Stimulated activated CD8-positive, alpha-beta memory T cell treated with anti-CD3 and anti-CD28 coated beads, Interleukin-7, amount 100 ng/mL, for 24 hours (primary cell): Measurements from ENCODE around the gene ZNRF3.
"Not testable (repeated sequence)": the region's sequence is repeated elsewhere in the genome, so short reads cannot be mapped to it uniquely, and the experiment has no call there.

Source experiments
- DNase-seq: peaks from one replicate; pipeline ENCODE4 v3.0.0-alpha.2; 2020; ENCODE audit warnings: low read depth

Gene ZNRF3

GRCh38 chr22:28933321-28933720 lies 49.9 kb downstream of the ZNRF3 start:
- DNase-seq: no peak

GRCh38 chr22:28934026-28934425 lies 50.7 kb downstream of the ZNRF3 start:
- no peak for DNase-seq

- no peak for DNase-seq
These were observed 51.8 kb downstream of the ZNRF3 start for GRCh38 chr22:28935140-28935539.

GRCh38 chr22:28935713-28936112 lies 52.3 kb downstream of the ZNRF3 start:
- DNase-seq: no peak

GRCh38 chr22:28936200-28936599 lies 52.8 kb downstream of the ZNRF3 start:
- DNase-seq: no peak

- no peak for DNase-seq
These were observed 54.0 kb downstream of the ZNRF3 start for GRCh38 chr22:28937206-28938025.

- DNase-seq: no peak
These were observed 55.0 kb downstream of the ZNRF3 start for GRCh38 chr22:28938286-28938833.

GRCh38 chr22:28939394-28939793 lies 56.0 kb downstream of the ZNRF3 start:
- DNase-seq: no peak

- no peak for DNase-seq
These were observed 56.6 kb downstream of the ZNRF3 start for GRCh38 chr22:28939932-28940331.

GRCh38 chr22:28940441-28940840 lies 57.1 kb downstream of the ZNRF3 start:
- DNase-seq: no peak

GRCh38 chr22:28942333-28942732 lies 59.0 kb downstream of the ZNRF3 start:
- DNase-seq: no peak

GRCh38 chr22:28942801-28943500 lies 59.6 kb downstream of the ZNRF3 start:
- DNase-seq: no peak

GRCh38 chr22:28943501-28943879 lies 60.1 kb downstream of the ZNRF3 start:
- no peak for DNase-seq

GRCh38 chr22:28947125-28947524 lies 63.8 kb downstream of the ZNRF3 start:
- DNase-seq: no peak

- DNase-seq: no peak
These were observed 65.1 kb downstream of the ZNRF3 start for GRCh38 chr22:28948424-28948823.

GRCh38 chr22:28948860-28949551 lies 65.6 kb downstream of the ZNRF3 start:
- not testable (repeated sequence) for DNase-seq

GRCh38 chr22:28949788-28950187 lies 66.4 kb downstream of the ZNRF3 start:
- DNase-seq: no peak

- DNase-seq: no peak
These were observed 67.4 kb downstream of the ZNRF3 start for GRCh38 chr22:28950617-28951411.

GRCh38 chr22:28951530-28951929 lies 68.2 kb downstream of the ZNRF3 start:
- DNase-seq: no peak

GRCh38 chr22:28951969-28952521 lies 68.7 kb downstream of the ZNRF3 start:
- no peak for DNase-seq

- DNase-seq: no peak
These were observed 69.5 kb downstream of the ZNRF3 start for GRCh38 chr22:28952857-28953256.
